CD8-positive, alpha-beta memory T cell (primary cell): ENCODE measurements around the gene NEK9. TPM values are rescaled to one million over a fixed set of nuclear protein-coding genes. Genes with fewer than 3 reads are reported as not detected.
A peak's percentile ranks its signal among the peaks of the same experiment; 100 is the strongest.

Experiments
- CTCF ChIA-PET: fragments of 350-600 bp; sonication (Branson Sonifier 250); formaldehyde crosslinking; loops from one replicate; lab custom pipeline; 2021; ENCODE audit warnings: antibody characterized with exemption; lab: Charles Lee
- POLR2A ChIA-PET: fragments of 350-600 bp; sonication (Branson Sonifier 250); formaldehyde crosslinking; loops from one replicate; lab custom pipeline; 2021; ENCODE audit warnings: antibody characterized with exemption; lab: Charles Lee
- DNase-seq, 5 donors: peaks; one replicate each; pipeline versions ENCODE4 v3.0.0 to v3.0.0-alpha.2; 2020 to 2022; ENCODE audit warnings: mixed read lengths in 1 of 5
- H3K27ac ChIP-seq: one replicate; pipeline ENCODE4 v1.7.0; 2013; ENCODE audit warnings: low read depth, mild to moderate bottlenecking, low read length, moderate library complexity
- H3K27me3 ChIP-seq: 2 replicates; pipeline ENCODE4 v1.7.0; 2013; ENCODE audit warnings: low read length, mild to moderate bottlenecking; ENCODE audit not compliant: insufficient read depth, poor library complexity, severe bottlenecking
- H3K36me3 ChIP-seq: 2 replicates; pipeline ENCODE4 v1.7.0; 2013; ENCODE audit warnings: mild to moderate bottlenecking, low read length, moderate library complexity; ENCODE audit not compliant: insufficient read depth
- H3K4me1 ChIP-seq: 2 replicates; pipeline ENCODE4 v1.7.0; 2013; ENCODE audit warnings: mild to moderate bottlenecking, low read length, moderate library complexity; ENCODE audit not compliant: insufficient read depth
- H3K4me3 ChIP-seq: 2 replicates; pipeline ENCODE4 v1.7.0; 2013; ENCODE audit warnings: mild to moderate bottlenecking, low read length
- H3K9me3 ChIP-seq: 2 replicates; pipeline ENCODE4 v1.7.0; 2013; ENCODE audit warnings: mild to moderate bottlenecking, low read length
- H3K27ac Mint-ChIP-seq, 8 donors: one replicate each; pipeline ENCODE4 v1.8.0; 2020 to 2021; ENCODE audit warnings: mixed read lengths in 8 of 8, mild to moderate bottlenecking in 6 of 8, inconsistent platforms in 3 of 8, moderate library complexity in 3 of 8
- H3K27me3 Mint-ChIP-seq, 2 donors: one replicate each; pipeline ENCODE4 v1.8.0; 2020 to 2021; ENCODE audit warnings: mixed read lengths in 2 of 2, mild to moderate bottlenecking in 1 of 2, moderate library complexity in 1 of 2
- H3K36me3 Mint-ChIP-seq, 3 donors: one replicate each; pipeline ENCODE4 v1.8.0; 2020 to 2021; ENCODE audit warnings: mixed read lengths in 3 of 3, inconsistent platforms in 1 of 3, mild to moderate bottlenecking in 1 of 3
- H3K4me1 Mint-ChIP-seq, 3 donors: one replicate each; pipeline ENCODE4 v1.8.0; 2020 to 2021; ENCODE audit warnings: mixed read lengths in 3 of 3, inconsistent platforms in 1 of 3, mild to moderate bottlenecking in 1 of 3
- H3K4me3 Mint-ChIP-seq, 7 donors: one replicate each; pipeline ENCODE4 v1.8.0; 2020 to 2021; ENCODE audit warnings: mixed read lengths in 7 of 7, mild to moderate bottlenecking in 6 of 7, moderate library complexity in 4 of 7, inconsistent platforms in 2 of 7
- H3K9me3 Mint-ChIP-seq, 5 donors: one replicate each; pipeline ENCODE4 v1.8.0; 2020 to 2022; ENCODE audit warnings: mixed read lengths in 5 of 5, mild to moderate bottlenecking in 3 of 5, moderate library complexity in 2 of 5, inconsistent platforms in 1 of 5
- polyA plus RNA-seq: library from polyadenylated mRNA; unstranded; fragments of 300-500 nt; fragmentation: Illumina TruSeq; gene quantifications from one replicate; pipeline ENCODE4 v1.2.3, GENCODE V29; 2021
- total RNA-seq, 2 experiments: library from RNA; stranded (reverse); gene quantifications; one replicate each; pipeline ENCODE4 v1.2.3, GENCODE V29; 2021

NEK9 gene
- total and polyA plus RNA-seq, 3 experiments from 2014 or later = 18.0 to 74.0 (median 72.2) TPM

DNA sequence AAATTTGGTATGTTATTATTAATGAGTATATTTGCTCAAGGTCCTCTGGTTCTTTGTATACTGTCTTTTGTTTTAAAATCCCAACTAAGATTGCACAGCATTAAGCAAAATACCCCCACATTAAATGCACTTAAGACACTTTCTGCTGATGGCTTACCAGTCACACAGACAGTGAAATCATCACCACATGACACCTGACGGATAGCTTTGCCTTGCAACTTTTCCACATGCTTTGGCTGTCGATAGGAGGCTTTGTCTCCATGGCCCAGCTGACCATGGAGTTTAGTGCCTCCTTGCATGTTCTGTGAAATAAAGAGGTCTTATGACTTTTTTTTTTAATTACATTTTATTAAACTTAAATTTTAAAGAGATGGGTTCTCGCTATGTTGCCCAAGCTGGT lies 19.7 kb downstream of the NEK9 start:
- Histone ChIP-seq H3K9me3 (no peaks in the 10 kb centered on the region), H3K36me3 (peaks cover 43% of the 10 kb centered on the region), H3K4me1 (no peaks in the 10 kb centered on the region), H3K4me3 (no peak overlapping the region), H3K27me3 (no peaks in the 10 kb centered on the region), H3K27ac (no peak overlapping the region)
- H3K4me3 Mint-ChIP-seq = no peak overlapping the region
- no peaks in the 10 kb centered on the region for H3K27me3 Mint-ChIP-seq
- no peak for DNase-seq
- H3K27ac Mint-ChIP-seq = peak overlapping the region in 1 of 8 donors; percentile 2
- peaks cover 0 to 8% (median 3%) of the 10 kb centered on the region in 3 donors for H3K4me1 Mint-ChIP-seq
- CTCF ChIA-PET = no interaction called here
- POLR2A ChIA-PET = interaction anchor here (0.6 kb wide), 1 partner anchor 553 kb away, joined by 10 read pairs; the partner anchor contains the start of gene ERG28
- no peaks in the 10 kb centered on the region for H3K9me3 Mint-ChIP-seq
- peaks cover 8 to 82% (median 49%) of the 10 kb centered on the region in 3 donors for H3K36me3 Mint-ChIP-seq

GRCh38 chr14:75101491-75101890 lies 25.4 kb downstream of the NEK9 start:
- no peaks in the 10 kb centered on the region for H3K9me3 Mint-ChIP-seq
- POLR2A ChIA-PET = no interaction called here
- peaks cover 0 to 5% (median 0%) of the 10 kb centered on the region in 3 donors for H3K4me1 Mint-ChIP-seq
- Histone ChIP-seq H3K4me1 (no peaks in the 10 kb centered on the region), H3K27ac (no peak overlapping the region), H3K4me3 (no peak overlapping the region), H3K9me3 (no peaks in the 10 kb centered on the region), H3K27me3 (no peaks in the 10 kb centered on the region), H3K36me3 (peaks cover 32% of the 10 kb centered on the region)
- H3K27ac Mint-ChIP-seq = no peak overlapping the region
- H3K4me3 Mint-ChIP-seq = no peak overlapping the region
- H3K36me3 Mint-ChIP-seq = peaks cover 18 to 81% (median 35%) of the 10 kb centered on the region in 3 donors
- CTCF ChIA-PET = no interaction called here
- H3K27me3 Mint-ChIP-seq = peaks cover 0 to 1% of the 10 kb centered on the region in 2 donors
- DNase-seq = no peak

- Mint-ChIP-seq H3K4me1 (peaks cover 0 to 5% (median 0%) of the 10 kb centered on the region in 3 donors), H3K27me3 (peaks cover 0 to 1% of the 10 kb centered on the region in 2 donors), H3K27ac (peak overlapping the region in 2 of 8 donors; percentile 3 to 59), H3K9me3 (no peaks in the 10 kb centered on the region), H3K4me3 (no peak overlapping the region), H3K36me3 (peaks cover 21 to 87% (median 32%) of the 10 kb centered on the region in 3 donors)
- no peaks in the 10 kb centered on the region for H3K9me3 ChIP-seq
- no peaks in the 10 kb centered on the region for H3K27me3 ChIP-seq
- H3K36me3 ChIP-seq = peaks cover 39% of the 10 kb centered on the region
- DNase-seq = no peak
- no peak overlapping the region for H3K4me3 ChIP-seq
- H3K4me1 ChIP-seq = no peaks in the 10 kb centered on the region
- ChIA-PET POLR2A (no interaction called here), CTCF (interaction anchor here (0.7 to 1.4 kb wide), 4 partner anchors 10 to 43 kb away, joined by 3 to 5 read pairs (median 4); no protein-coding TSS in a partner anchor)
- no peak overlapping the region for H3K27ac ChIP-seq
Measured at GRCh38 chr14:75098682-75099081, 28.2 kb downstream of the NEK9 start.

DNA sequence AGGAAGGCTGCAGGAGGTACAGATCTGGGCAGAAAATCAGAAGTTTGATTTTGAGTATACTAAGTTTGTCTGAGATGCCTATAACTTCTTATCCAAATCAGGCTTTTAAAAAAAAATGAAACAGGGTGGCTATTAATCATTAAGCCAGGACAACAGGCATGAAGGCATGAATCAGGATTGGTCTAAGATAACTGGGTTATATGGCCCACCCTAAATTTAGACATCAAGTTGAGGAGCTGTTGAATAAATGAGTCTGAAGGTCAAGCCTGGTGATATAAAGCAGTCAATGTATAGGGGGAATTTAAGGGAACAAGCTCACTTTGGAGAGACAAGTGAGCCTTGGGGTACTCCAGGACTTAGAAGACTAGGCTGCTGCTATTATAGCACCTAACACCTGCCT lies 28.6 kb downstream of the NEK9 start:
- no peak for DNase-seq
- Mint-ChIP-seq H3K4me1 (peaks cover 0 to 5% (median 0%) of the 10 kb centered on the region in 3 donors), H3K27me3 (peaks cover 0 to 1% of the 10 kb centered on the region in 2 donors), H3K4me3 (no peak overlapping the region), H3K27ac (peak overlapping the region in 5 of 8 donors; percentile 3 to 75 (median 36)), H3K36me3 (peaks cover 21 to 84% (median 29%) of the 10 kb centered on the region in 3 donors), H3K9me3 (no peaks in the 10 kb centered on the region)
- Histone ChIP-seq H3K27me3 (no peaks in the 10 kb centered on the region), H3K27ac (no peak overlapping the region), H3K4me1 (no peaks in the 10 kb centered on the region), H3K36me3 (peaks cover 39% of the 10 kb centered on the region), H3K4me3 (no peak overlapping the region), H3K9me3 (no peaks in the 10 kb centered on the region)
- ChIA-PET CTCF (interaction anchor here (0.7 to 1.1 kb wide), 3 partner anchors 10 to 42 kb away, joined by 3 to 5 read pairs (median 3); no protein-coding TSS in a partner anchor), POLR2A (no interaction called here)

DNA sequence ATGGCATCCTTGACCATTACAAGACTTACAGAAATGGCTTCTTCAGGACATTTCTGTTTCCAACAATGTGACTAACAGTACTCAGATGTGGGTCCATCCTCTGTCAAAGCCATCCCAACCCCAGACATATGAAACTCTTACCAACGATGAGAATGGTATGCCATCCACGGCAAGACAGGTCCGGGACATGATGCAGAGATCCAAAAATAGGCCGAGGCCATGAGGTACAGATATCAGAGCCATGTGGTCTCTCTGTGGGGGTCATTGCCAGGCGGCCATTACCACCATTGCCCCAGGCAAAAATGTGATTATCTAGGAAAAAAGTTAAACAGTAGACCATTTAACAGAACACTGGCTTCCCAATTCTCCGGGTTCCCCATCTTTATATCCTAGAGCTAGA lies 29.9 kb downstream of the NEK9 start:
- H3K4me1 ChIP-seq = no peaks in the 10 kb centered on the region
- ChIA-PET POLR2A (no interaction called here), CTCF (no interaction called here)
- no peaks in the 10 kb centered on the region for H3K9me3 ChIP-seq
- H3K36me3 ChIP-seq = peaks cover 39% of the 10 kb centered on the region
- no peak overlapping the region for H3K4me3 Mint-ChIP-seq
- peaks cover 0 to 5% (median 0%) of the 10 kb centered on the region in 3 donors for H3K4me1 Mint-ChIP-seq
- H3K27ac Mint-ChIP-seq = no peak overlapping the region
- H3K27ac ChIP-seq = no peak overlapping the region
- DNase-seq = no peak
- H3K9me3 Mint-ChIP-seq = no peaks in the 10 kb centered on the region
- peaks cover 0 to 1% of the 10 kb centered on the region in 2 donors for H3K27me3 Mint-ChIP-seq
- H3K4me3 ChIP-seq = no peak overlapping the region
- peaks cover 21 to 87% (median 26%) of the 10 kb centered on the region in 3 donors for H3K36me3 Mint-ChIP-seq
- H3K27me3 ChIP-seq = no peaks in the 10 kb centered on the region

DNA sequence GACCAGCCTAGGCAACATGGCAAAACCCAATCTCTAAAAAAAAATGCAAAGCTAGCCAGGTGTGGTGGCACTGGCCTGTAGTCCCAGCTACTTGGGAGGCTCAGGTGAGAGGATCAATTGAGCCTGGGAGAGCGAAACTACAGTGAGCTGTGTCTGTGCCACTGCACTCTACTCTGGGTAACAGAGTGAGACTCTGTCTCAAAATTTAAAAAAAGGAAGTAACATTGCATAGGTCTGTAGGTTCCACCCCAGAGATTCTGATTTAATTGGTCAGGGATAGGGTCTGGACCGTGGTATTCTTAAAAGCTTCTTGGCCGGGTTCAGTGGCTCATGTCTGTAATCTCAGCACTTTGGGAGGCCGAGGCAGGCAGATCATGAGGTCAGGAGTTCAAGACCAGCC lies 31.2 kb downstream of the NEK9 start:
- H3K4me3 Mint-ChIP-seq = no peak overlapping the region
- Histone ChIP-seq H3K27me3 (no peaks in the 10 kb centered on the region), H3K27ac (no peak overlapping the region), H3K36me3 (peaks cover 43% of the 10 kb centered on the region), H3K9me3 (no peaks in the 10 kb centered on the region), H3K4me3 (no peak overlapping the region), H3K4me1 (no peaks in the 10 kb centered on the region)
- no peak overlapping the region for H3K27ac Mint-ChIP-seq
- peaks cover 0 to 1% of the 10 kb centered on the region in 2 donors for H3K27me3 Mint-ChIP-seq
- peaks cover 21 to 87% (median 24%) of the 10 kb centered on the region in 3 donors for H3K36me3 Mint-ChIP-seq
- POLR2A ChIA-PET = no interaction called here
- H3K4me1 Mint-ChIP-seq = peaks cover 0 to 5% (median 0%) of the 10 kb centered on the region in 3 donors
- DNase-seq = no peak
- H3K9me3 Mint-ChIP-seq = no peaks in the 10 kb centered on the region
- CTCF ChIA-PET = interaction anchor here (1.3 kb wide), 1 partner anchor 150 kb away, joined by 3 read pairs; no protein-coding TSS in a partner anchor

GRCh38 chr14:75094896-75095295 lies 32.0 kb downstream of the NEK9 start:
- H3K4me1 ChIP-seq = no peaks in the 10 kb centered on the region
- H3K27me3 ChIP-seq = no peaks in the 10 kb centered on the region
- peaks cover 48% of the 10 kb centered on the region for H3K36me3 ChIP-seq
- Mint-ChIP-seq H3K36me3 (peaks cover 19 to 86% (median 21%) of the 10 kb centered on the region in 3 donors), H3K4me1 (peaks cover 0 to 5% (median 0%) of the 10 kb centered on the region in 3 donors), H3K27ac (no peak overlapping the region), H3K9me3 (no peaks in the 10 kb centered on the region), H3K27me3 (peaks cover 0 to 1% of the 10 kb centered on the region in 2 donors), H3K4me3 (no peak overlapping the region)
- CTCF ChIA-PET = interaction anchor here (0.9 kb wide), 1 partner anchor 203 kb away, joined by 3 read pairs; no protein-coding TSS in a partner anchor
- H3K9me3 ChIP-seq = no peaks in the 10 kb centered on the region
- H3K4me3 ChIP-seq = no peak overlapping the region
- POLR2A ChIA-PET = no interaction called here
- H3K27ac ChIP-seq = no peak overlapping the region
- DNase-seq = no peak

DNA sequence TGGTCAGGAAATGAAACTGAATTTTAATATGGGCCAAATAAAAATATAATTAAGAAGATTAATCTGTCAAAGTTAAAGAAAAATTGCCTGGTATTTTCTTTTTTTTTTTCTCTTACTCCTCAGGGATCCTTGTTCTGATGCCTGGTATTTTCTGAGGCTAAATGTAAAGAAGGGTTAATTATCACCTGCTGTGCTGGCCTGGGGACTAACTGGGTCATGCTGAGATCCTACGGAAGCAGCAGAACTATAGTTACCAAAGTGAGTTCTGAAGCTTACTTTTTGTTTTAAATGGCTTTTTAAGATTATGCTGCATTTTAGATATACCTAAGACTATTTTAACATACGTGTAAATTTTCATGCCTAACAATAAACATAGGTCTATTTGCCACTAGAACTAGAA lies 34.1 kb downstream of the NEK9 start:
- CTCF ChIA-PET = interaction anchor here (1.3 kb wide), 1 partner anchor 188 kb away, joined by 3 read pairs; no protein-coding TSS in a partner anchor

More for the DNA sequence above, 34.1 kb downstream of the NEK9 start:
- no peak for DNase-seq
- H3K4me1 Mint-ChIP-seq = peaks cover 0 to 5% (median 0%) of the 10 kb centered on the region in 3 donors
- H3K27ac ChIP-seq = no peak overlapping the region
- H3K9me3 ChIP-seq = no peaks in the 10 kb centered on the region
- peaks cover 8 to 78% (median 14%) of the 10 kb centered on the region in 3 donors for H3K36me3 Mint-ChIP-seq
- no peaks in the 10 kb centered on the region for H3K9me3 Mint-ChIP-seq
- H3K27me3 Mint-ChIP-seq = no peaks in the 10 kb centered on the region
- no peak overlapping the region for H3K27ac Mint-ChIP-seq
- H3K4me3 Mint-ChIP-seq = no peak overlapping the region
- peaks cover 41% of the 10 kb centered on the region for H3K36me3 ChIP-seq
- no peaks in the 10 kb centered on the region for H3K27me3 ChIP-seq
- no peaks in the 10 kb centered on the region for H3K4me1 ChIP-seq
- POLR2A ChIA-PET = no interaction called here
- no peak overlapping the region for H3K4me3 ChIP-seq
